GM21381 (cell line): ENCODE results near the gene DTHD1.

Source experiments
- ATAC-seq: cut with Tn5 transposase; IDR thresholded peaks from one replicate; pipeline ENCODE4 v1.9.1; 2021; ENCODE audit warnings: mild to moderate bottlenecking, moderate library complexity; ENCODE audit not compliant: unreplicated experiment

The DTHD1 gene

GRCh38 chr4:36281384-36282106, at the start of gene DTHD1:
Gene DTHD1 (plus strand): TSS chr4:36281616. CDS start chr4:36281759, 143 bp downstream.
- no peak for ATAC-seq

GRCh38 chr4:36233567-36234266, 47.7 kb upstream of the DTHD1 start:
- no peak for ATAC-seq

- ATAC-seq, result no peak
These were observed 46.1 kb upstream of the DTHD1 start for GRCh38 chr4:36235306-36235705.

- no peak for ATAC-seq
These were observed 45.3 kb upstream of the DTHD1 start for GRCh38 chr4:36236159-36236558.

GRCh38 chr4:36237366-36238313, 43.8 kb upstream of the DTHD1 start:
- ATAC-seq, result no peak

GRCh38 chr4:36241771-36242170, 39.6 kb upstream of the DTHD1 start:
- peak; percentile 54 for ATAC-seq

- ATAC-seq, result no peak
These were observed 38.6 kb upstream of the DTHD1 start for GRCh38 chr4:36242629-36243354.

- ATAC-seq, result peak; percentile 30
These were observed 37.8 kb upstream of the DTHD1 start for GRCh38 chr4:36243355-36244256.

- peak; percentile 53 for ATAC-seq
These were observed 36.9 kb upstream of the DTHD1 start, which contains the start of gene ARAP2 for GRCh38 chr4:36244257-36245082. Gene ARAP2 (minus strand): TSS chr4:36244514. CDS start chr4:36229486, 15,028 bp downstream.

- no peak for ATAC-seq
These were observed 31.8 kb upstream of the DTHD1 start for GRCh38 chr4:36249610-36250009.

GRCh38 chr4:36251983-36252382, 29.4 kb upstream of the DTHD1 start:
- ATAC-seq, result no peak

GRCh38 chr4:36254371-36254770, 27.0 kb upstream of the DTHD1 start:
- no peak for ATAC-seq

- ATAC-seq, result peak; percentile 90
These were observed 25.8 kb upstream of the DTHD1 start for GRCh38 chr4:36255577-36255976.

- peak; percentile 52 for ATAC-seq
These were observed 25.0 kb upstream of the DTHD1 start for GRCh38 chr4:36256398-36256891.

GRCh38 chr4:36260731-36261130, 20.7 kb upstream of the DTHD1 start:
- ATAC-seq, result no peak

- ATAC-seq, result no peak
These were observed 17.1 kb upstream of the DTHD1 start for GRCh38 chr4:36264207-36264826.

GRCh38 chr4:36267486-36268268, 13.7 kb upstream of the DTHD1 start:
- ATAC-seq, result no peak
